GM12878 (cell line): ENCODE data around the gene SPTAN1. TPM values are rescaled to one million over a fixed set of nuclear protein-coding genes. Genes with fewer than 3 reads are reported as not detected.

Experiments used
- ATAC-seq: fragments of 200-7000 bp; cut with Tn5 transposase; 3 replicates; pipeline ENCODE4 v1.9.1; 2020; ENCODE audit warnings: mild to moderate bottlenecking, moderate library complexity
- BruUV-seq: library from RNA; stranded (reverse); fragments of 400-500 nt; replicated peaks from 2 replicates; lab custom pipeline; 2021; lab: Mats Ljungman, UMichigan
- CTCF ChIA-PET: fragments of 300-600 bp; sonication (Branson Sonifier 250); formaldehyde crosslinking; extraction: SDS; loops from one replicate; lab custom pipeline; 2021; ENCODE audit warnings: inconsistent platforms; lab: Yijun Ruan, JAX
- POLR2A ChIA-PET: fragments of 350-600 bp; formaldehyde crosslinking; extraction: SDS; loops from one replicate; lab custom pipeline; 2021; ENCODE audit warnings: inconsistent platforms; lab: Charles Lee
- RAD21 ChIA-PET: fragments of 300-600 bp; sonication (Branson Sonifier 250); formaldehyde crosslinking; loops from one replicate; lab custom pipeline; 2023; ENCODE audit warnings: antibody characterized with exemption; ENCODE audit not compliant: unreplicated experiment; lab: Charles Lee
- SMC1A ChIA-PET: fragments of 300-600 bp; sonication (Branson Sonifier 250); formaldehyde crosslinking; loops from one replicate; lab custom pipeline; 2023; ENCODE audit not compliant: unreplicated experiment, uncharacterized antibody; lab: Charles Lee
- DNase-seq: peaks from one replicate; pipeline ENCODE4 v3.0.0-alpha.2; 2011; ENCODE audit warnings: low read depth, low spot score
- FAIRE-seq: peaks from 3 replicates; lab custom pipeline; 2011; peaks lifted over from hg19 to GRCh38; lab: Jason Lieb, UNC
- H2AFZ ChIP-seq: 2 replicates; pipeline ENCODE4 v1.6.0; 2011; ENCODE audit warnings: low read depth, low read length, control low read depth; ENCODE audit not compliant: control insufficient read depth
- H3K27ac ChIP-seq: 2 replicates; pipeline ENCODE4 v1.5.1; 2011; ENCODE audit warnings: control low read depth; ENCODE audit not compliant: control insufficient read depth, insufficient read depth
- H3K27me3 ChIP-seq, 2 experiments: replicated peaks in 1 of 2; 2 replicates each; pipeline versions ENCODE4 v1.6.0 to v1.6.1; 2011; ENCODE audit warnings: low read length in 1 of 2; ENCODE audit not compliant: control insufficient read depth in 2 of 2, insufficient read depth in 2 of 2
- H3K36me3 ChIP-seq, 2 experiments: 2 replicates each; pipeline ENCODE4 v1.5.1; 2011; ENCODE audit warnings: low read length in 1 of 2; ENCODE audit not compliant: control insufficient read depth in 2 of 2, insufficient read depth in 2 of 2
- H3K4me1 ChIP-seq: 2 replicates; pipeline ENCODE4 v1.6.1; 2011; ENCODE audit warnings: mild to moderate bottlenecking, low read length, moderate library complexity, mixed read lengths; ENCODE audit not compliant: control insufficient read depth, insufficient read depth
- H3K4me2 ChIP-seq: 2 replicates; pipeline ENCODE4 v1.6.0; 2011; ENCODE audit warnings: control low read depth; ENCODE audit not compliant: control insufficient read depth, insufficient read depth
- H3K4me3 ChIP-seq: fragments of 200-600 bp; sonication (generic); 2 replicates; pipeline ENCODE4 v1.5.1; 2016
- H3K79me2 ChIP-seq: 2 replicates; pipeline ENCODE4 v1.6.0; 2011; ENCODE audit warnings: low read length; ENCODE audit not compliant: control insufficient read depth, insufficient read depth
- H3K9ac ChIP-seq: 2 replicates; pipeline ENCODE4 v1.8.0; 2011; ENCODE audit warnings: low read length, control low read depth, mixed read lengths; ENCODE audit not compliant: control insufficient read depth, insufficient read depth
- H3K9me3 ChIP-seq: replicated peaks from 3 replicates; pipeline ENCODE4 v1.5.1; 2011; ENCODE audit warnings: mild to moderate bottlenecking, low read length; ENCODE audit not compliant: control insufficient read depth, insufficient read depth
- H4K20me1 ChIP-seq: 2 replicates; pipeline ENCODE4 v1.6.0; 2011; ENCODE audit not compliant: control insufficient read depth, insufficient read depth
- EP300 ChIP-seq, 2 experiments: fragments of 150-350 bp in 1 of 2; IDR thresholded peaks; 2 replicates each; pipeline ENCODE4 v1.6.1; 2011 to 2012; ENCODE audit warnings: low read depth in 2 of 2, low read length in 2 of 2, borderline replicate concordance in 1 of 2, improper control_type of control experiment in 1 of 2, inconsistent platforms in 1 of 2; ENCODE audit not compliant: control insufficient read depth in 1 of 2
- HDAC2 ChIP-seq: fragments of 200-600 bp; sonication (generic); IDR thresholded peaks from 2 replicates; pipeline ENCODE4 v1.6.1; 2017
- IKZF1 ChIP-seq: fragments of 450-650 bp; conservative IDR thresholded peaks from 2 replicates; pipeline ENCODE4 v1.6.1; 2017; ENCODE audit warnings: antibody characterized with exemption, mild to moderate bottlenecking
- IKZF2 ChIP-seq, 2 experiments: fragments of 450-650 bp; IDR thresholded peaks; 2 replicates each; pipeline ENCODE4 v1.6.1; 2017; ENCODE audit warnings: mild to moderate bottlenecking in 2 of 2, moderate library complexity in 2 of 2
- IRF4 ChIP-seq: IDR thresholded peaks from 2 replicates; pipeline ENCODE4 v1.6.1; 2011; ENCODE audit warnings: low read depth, low read length
- JUNB ChIP-seq: IDR thresholded peaks from 2 replicates; pipeline ENCODE4 v1.6.1; 2016; ENCODE audit warnings: antibody characterized with exemption, mild to moderate bottlenecking
- PAX8 ChIP-seq: fragments of 450-650 bp; IDR thresholded peaks from 2 replicates; pipeline ENCODE4 v1.6.1; 2017; ENCODE audit warnings: mild to moderate bottlenecking, moderate library complexity
- TARDBP ChIP-seq: IDR thresholded peaks from 2 replicates; pipeline ENCODE4 v1.6.1; 2016; ENCODE audit warnings: borderline replicate concordance
- WGBS: methylation state at CpG from one replicate; pipeline ENCODE4 v1.1.6; 2016; ENCODE audit warnings: low lambda C conversion rate; ENCODE audit not compliant: insufficient replicate concordance, insufficient coverage; ENCODE audit errors: missing lambda C conversion rate; 5-methylcytosine and 5-hydroxymethylcytosine counted together
- in situ Hi-C: fragments of 300-500 bp; cut with MboI; formaldehyde crosslinking; loops from 9 replicates; pipeline ENCODE4 v1.14.3; 2018; ENCODE audit warnings: mixed read lengths
- intact Hi-C: fragments of 100-400 bp; cut with micrococcal nuclease; formaldehyde crosslinking; loops from one replicate; pipeline ENCODE4 v1.14.2; 2022; ENCODE audit not compliant: unreplicated experiment
- polyA plus RNA-seq, 11 experiments: library from polyadenylated mRNA; depleted of rRNA in 4 of 11; unstranded in 6 of 11; stranded (reverse) in 5 of 11; fragments of >200 nt; fragmentation: Nextera tagmentation in 4 of 11; fragmentation: Illumina TruSeq in 1 of 11; extraction: Ambion mirVana in 4 of 11; extraction: Trizol in 1 of 11; gene quantifications; 1 replicate in 1 of 11; 2 replicates in 10 of 11; pipeline versions ENCODE4 v1.2.1 to v1.2.3, GENCODE V29; 2011 to 2016; ENCODE audit warnings: inconsistent platforms in 2 of 11, missing spikeins in 2 of 11, low read depth in 1 of 11
- total RNA-seq, 4 experiments: library from RNA; depleted of rRNA in 3 of 4; stranded (reverse); fragments of >200 nt in 3 of 4; fragmentation: Illumina TruSeq in 1 of 4; extraction: Trizol in 1 of 4; gene quantifications; 2 replicates each; pipeline versions ENCODE4 v1.2.1 to v1.2.3, GENCODE V29; 2013 to 2021
- TF ChIP-seq, protein P1 (sequence below): IDR thresholded peaks from 2 replicates; pipeline ENCODE4 v1.6.1; 2012; ENCODE audit warnings: low read depth, low read length, improper control_type of control experiment
- TF ChIP-seq, protein P2 (sequence below): IDR thresholded peaks from 2 replicates; pipeline ENCODE4 v1.6.1; 2011; ENCODE audit warnings: borderline replicate concordance, low read depth, mild to moderate bottlenecking, moderate library complexity, mixed read lengths, low read length; ENCODE audit not compliant: insufficient read depth; ENCODE audit errors: extremely low read length
- TF ChIP-seq, protein P3 (sequence below): fragments of 450-650 bp; IDR thresholded peaks from 2 replicates; pipeline ENCODE4 v1.6.1; 2017; ENCODE audit warnings: mild to moderate bottlenecking, moderate library complexity

The SPTAN1 gene
- total and polyA plus RNA-seq, 10 of the 15 experiments (the other 5 are each of a cell fraction or from before 2014, with no cell fraction given): 18.7 to 156 (median 73.6) TPM

DNA sequence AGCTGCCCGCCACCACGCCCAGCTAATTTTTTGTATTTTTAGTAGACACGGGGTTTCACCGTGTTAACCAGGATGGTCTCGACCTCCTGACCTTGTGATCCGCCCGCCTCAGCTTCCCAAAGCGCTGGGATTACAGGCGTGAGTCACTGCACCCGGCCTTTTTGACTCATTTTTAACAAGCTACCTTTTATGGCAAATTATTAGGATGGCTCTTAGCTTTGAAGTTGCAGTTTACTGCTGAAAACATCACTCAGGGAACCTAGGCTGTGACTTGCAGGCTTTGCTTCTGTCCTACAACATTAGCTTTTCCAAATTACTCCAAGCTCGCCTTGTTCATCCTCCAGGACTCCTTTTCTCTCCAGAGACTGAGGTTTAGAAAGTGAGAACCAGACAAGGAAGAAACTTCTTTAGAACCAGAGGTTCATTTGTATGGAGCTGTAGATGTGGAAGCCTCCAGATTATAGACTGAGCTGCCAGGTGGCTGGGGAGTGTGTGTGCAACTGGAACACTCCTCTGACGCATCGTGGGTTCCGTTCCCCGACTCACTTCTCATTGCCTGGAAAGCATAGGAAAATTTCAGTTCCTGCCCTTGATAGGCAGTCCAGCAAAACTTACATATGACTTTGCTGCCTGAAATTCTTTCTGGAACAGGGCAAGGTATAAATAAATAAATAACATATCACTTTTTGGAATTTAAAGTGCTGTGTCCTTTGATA lies 23.8 kb upstream of the SPTAN1 start:
- ATAC-seq (no peak), DNase-seq (no peak), FAIRE-seq (no peak)
- no peaks in the 10 kb centered on the region for H3K27me3 ChIP-seq
- WGBS: 90% methylated on average over 15 of the region's 15 CpGs
- H3K4me3 ChIP-seq: no peak overlapping the region
- no peaks in the 10 kb centered on the region for H3K4me1 ChIP-seq
- SMC1A ChIA-PET: no interaction called here
- peaks cover 14 to 16% of the 10 kb centered on the region in 2 experiments for H3K36me3 ChIP-seq
- H3K27ac ChIP-seq: no peak overlapping the region
- no peak overlapping the region for H3K4me2 ChIP-seq
- CTCF ChIA-PET: no interaction called here
- RAD21 ChIA-PET: no interaction called here
- H2AFZ ChIP-seq: no peak overlapping the region
- POLR2A ChIA-PET: interaction anchor here (1.2 kb wide), 1 partner anchor 28 kb away, joined by 3 read pairs; no protein-coding TSS in a partner anchor
- no peaks in the 10 kb centered on the region for H3K9me3 ChIP-seq
- TF ChIP-seq, protein P1, sequence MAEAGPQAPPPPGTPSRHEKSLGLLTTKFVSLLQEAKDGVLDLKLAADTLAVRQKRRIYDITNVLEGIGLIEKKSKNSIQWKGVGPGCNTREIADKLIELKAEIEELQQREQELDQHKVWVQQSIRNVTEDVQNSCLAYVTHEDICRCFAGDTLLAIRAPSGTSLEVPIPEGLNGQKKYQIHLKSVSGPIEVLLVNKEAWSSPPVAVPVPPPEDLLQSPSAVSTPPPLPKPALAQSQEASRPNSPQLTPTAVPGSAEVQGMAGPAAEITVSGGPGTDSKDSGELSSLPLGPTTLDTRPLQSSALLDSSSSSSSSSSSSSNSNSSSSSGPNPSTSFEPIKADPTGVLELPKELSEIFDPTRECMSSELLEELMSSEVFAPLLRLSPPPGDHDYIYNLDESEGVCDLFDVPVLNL: no peak
- no peak for TF ChIP-seq PAX8
- intact Hi-C loops (no loop called here), in situ Hi-C loops (no loop called here)
- no peak overlapping the region for H3K9ac ChIP-seq
- no peaks in the 10 kb centered on the region for H4K20me1 ChIP-seq
- no TSS peak for BruUV-seq
- no peaks in the 10 kb centered on the region for H3K79me2 ChIP-seq

DNA sequence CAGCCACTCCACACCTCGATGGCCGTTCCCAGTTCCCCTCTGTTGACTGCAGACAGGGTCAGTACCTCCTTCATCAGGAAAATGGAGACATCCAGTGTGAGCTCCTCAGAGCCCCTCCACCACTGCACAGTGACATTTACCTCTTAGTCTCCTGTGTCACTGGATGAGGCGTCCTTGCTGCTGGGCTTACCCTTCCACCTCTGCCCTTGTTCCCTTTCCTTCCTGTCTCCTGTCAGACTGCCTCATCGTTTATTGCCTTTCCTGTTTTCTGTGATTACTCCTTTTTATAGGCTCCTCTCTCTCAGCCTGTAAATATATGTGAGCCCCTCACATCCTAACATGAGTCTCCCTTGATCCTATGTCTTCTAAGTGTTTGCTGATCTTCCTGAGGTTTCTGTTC lies 23.2 kb upstream of the SPTAN1 start:
- Histone ChIP-seq H3K4me2 (no peak overlapping the region), H3K4me1 (no peaks in the 10 kb centered on the region), H3K9ac (no peak overlapping the region), H3K4me3 (no peak overlapping the region), H3K27me3 (no peaks in the 10 kb centered on the region), H3K79me2 (no peaks in the 10 kb centered on the region), H2AFZ (no peak overlapping the region), H3K9me3 (no peaks in the 10 kb centered on the region), H4K20me1 (no peaks in the 10 kb centered on the region), H3K27ac (no peak overlapping the region), H3K36me3 (peaks cover 14 to 15% of the 10 kb centered on the region in 2 experiments)
- ATAC-seq (no peak), FAIRE-seq (no peak), DNase-seq (no peak)
- RAD21 ChIA-PET: no interaction called here
- intact Hi-C loops (no loop called here), in situ Hi-C loops (no loop called here)
- POLR2A ChIA-PET: interaction anchor here (1.2 kb wide), 1 partner anchor 28 kb away, joined by 3 read pairs; no protein-coding TSS in a partner anchor
- SMC1A ChIA-PET: no interaction called here
- BruUV-seq: no TSS peak
- 75% methylated on average over 4 of the region's 4 CpGs for WGBS
- CTCF ChIA-PET: no interaction called here
- no peak for TF ChIP-seq IKZF2 (IDR thresholded peaks at IDR 0.05)
- no peak for TF ChIP-seq HDAC2
- TF ChIP-seq JUNB: no peak
- TF ChIP-seq, protein P2, sequence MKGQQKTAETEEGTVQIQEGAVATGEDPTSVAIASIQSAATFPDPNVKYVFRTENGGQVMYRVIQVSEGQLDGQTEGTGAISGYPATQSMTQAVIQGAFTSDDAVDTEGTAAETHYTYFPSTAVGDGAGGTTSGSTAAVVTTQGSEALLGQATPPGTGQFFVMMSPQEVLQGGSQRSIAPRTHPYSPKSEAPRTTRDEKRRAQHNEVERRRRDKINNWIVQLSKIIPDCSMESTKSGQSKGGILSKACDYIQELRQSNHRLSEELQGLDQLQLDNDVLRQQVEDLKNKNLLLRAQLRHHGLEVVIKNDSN: no peak
- TF ChIP-seq TARDBP: no peak
- TF ChIP-seq, protein P3, sequence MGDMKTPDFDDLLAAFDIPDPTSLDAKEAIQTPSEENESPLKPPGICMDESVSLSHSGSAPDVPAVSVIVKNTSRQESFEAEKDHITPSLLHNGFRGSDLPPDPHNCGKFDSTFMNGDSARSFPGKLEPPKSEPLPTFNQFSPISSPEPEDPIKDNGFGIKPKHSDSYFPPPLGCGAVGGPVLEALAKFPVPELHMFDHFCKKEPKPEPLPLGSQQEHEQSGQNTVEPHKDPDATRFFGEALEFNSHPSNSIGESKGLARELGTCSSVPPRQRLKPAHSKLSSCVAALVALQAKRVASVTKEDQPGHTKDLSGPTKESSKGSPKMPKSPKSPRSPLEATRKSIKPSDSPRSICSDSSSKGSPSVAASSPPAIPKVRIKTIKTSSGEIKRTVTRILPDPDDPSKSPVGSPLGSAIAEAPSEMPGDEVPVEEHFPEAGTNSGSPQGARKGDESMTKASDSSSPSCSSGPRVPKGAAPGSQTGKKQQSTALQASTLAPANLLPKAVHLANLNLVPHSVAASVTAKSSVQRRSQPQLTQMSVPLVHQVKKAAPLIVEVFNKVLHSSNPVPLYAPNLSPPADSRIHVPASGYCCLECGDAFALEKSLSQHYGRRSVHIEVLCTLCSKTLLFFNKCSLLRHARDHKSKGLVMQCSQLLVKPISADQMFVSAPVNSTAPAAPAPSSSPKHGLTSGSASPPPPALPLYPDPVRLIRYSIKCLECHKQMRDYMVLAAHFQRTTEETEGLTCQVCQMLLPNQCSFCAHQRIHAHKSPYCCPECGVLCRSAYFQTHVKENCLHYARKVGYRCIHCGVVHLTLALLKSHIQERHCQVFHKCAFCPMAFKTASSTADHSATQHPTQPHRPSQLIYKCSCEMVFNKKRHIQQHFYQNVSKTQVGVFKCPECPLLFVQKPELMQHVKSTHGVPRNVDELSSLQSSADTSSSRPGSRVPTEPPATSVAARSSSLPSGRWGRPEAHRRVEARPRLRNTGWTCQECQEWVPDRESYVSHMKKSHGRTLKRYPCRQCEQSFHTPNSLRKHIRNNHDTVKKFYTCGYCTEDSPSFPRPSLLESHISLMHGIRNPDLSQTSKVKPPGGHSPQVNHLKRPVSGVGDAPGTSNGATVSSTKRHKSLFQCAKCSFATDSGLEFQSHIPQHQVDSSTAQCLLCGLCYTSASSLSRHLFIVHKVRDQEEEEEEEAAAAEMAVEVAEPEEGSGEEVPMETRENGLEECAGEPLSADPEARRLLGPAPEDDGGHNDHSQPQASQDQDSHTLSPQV: no peak
- no peak for TF ChIP-seq EP300 (IDR thresholded peaks at IDR 0.05; ENCODE audit: borderline replicate concordance in 1 of 2, control insufficient read depth in 1 of 2, low read depth in 2 of 2, low read length in 2 of 2)
- TF ChIP-seq IKZF1: no peak
- TF ChIP-seq IRF4: no peak
